ENCODE results near the gene TMED4. TPM values are rescaled to one million over a fixed set of nuclear protein-coding genes. Genes with fewer than 3 reads are reported as not detected.

TMED4 gene
- polyA plus RNA-seq, 1 of the 3 experiments (the other 2 are of a cell fraction), result 145 TPM

- H3K9me2 ChIP-seq, result no peaks in the 10 kb centered on the region
- no peak overlapping the region for H3K27ac ChIP-seq (ENCODE audit: low read depth in 2 of 2, low read length in 1 of 2)
- 94% methylated on average over 11 of the region's 11 CpGs for WGBS (ENCODE audit: low lambda C conversion rate)
- no peak overlapping the region for H2AFZ ChIP-seq (ENCODE audit: low read depth)
- peaks cover 6 to 13% of the 10 kb centered on the region in 2 experiments; a peak in 3 of 4 replicates for H3K4me1 ChIP-seq (ENCODE audit: control insufficient read depth in 1 of 2, insufficient read depth in 2 of 2, low read depth in 1 of 2, low read length in 1 of 2)
- peaks cover 0 to 10% of the 10 kb centered on the region in 2 experiments for H3K36me3 ChIP-seq (replicated peaks in 1 of 2; ENCODE audit: control insufficient read depth in 1 of 2, insufficient read depth in 2 of 2, low read length in 1 of 2)
- peaks cover 11% of the 10 kb centered on the region; the same call in 1 of the 2 replicates for H3K79me2 ChIP-seq (ENCODE audit: insufficient read depth)
- no peaks in the 10 kb centered on the region for H3K9me3 ChIP-seq
- ChIA-PET POLR2A (no interaction called here), CTCF (interaction anchor here (1.7 kb wide), 1 partner anchor 9 kb away, joined by 5 read pairs; no protein-coding TSS in a partner anchor)
- no peak overlapping the region for H3K9ac ChIP-seq
- DNase-seq, result no peak
- H3K4me2 ChIP-seq, result no peak overlapping the region
- TF ChIP-seq REST (IDR thresholded peaks at IDR 0.05; ENCODE audit: low read depth, low read length) (no peak), RAD21 (IDR thresholded peaks at IDR 0.05; ENCODE audit: low read length) (no peak), TCF12 (IDR thresholded peaks at IDR 0.05) (no peak), EZH2phosphoT487 (IDR thresholded peaks at IDR 0.05; ENCODE audit: borderline replicate concordance, low read depth) (no peak), RCOR1 (IDR thresholded peaks at IDR 0.05; ENCODE audit: low read length) (no peak), FOXM1 (IDR thresholded peaks at IDR 0.05; ENCODE audit: low read depth) (no peak), TAF1 (IDR thresholded peaks at IDR 0.05; ENCODE audit: borderline replicate concordance, low read depth, low read length) (no peak), JUND (IDR thresholded peaks at IDR 0.05) (no peak), PBX3 (IDR thresholded peaks at IDR 0.05) (no peak), IRF3 (IDR thresholded peaks at IDR 0.05; ENCODE audit: low read depth, low read length) (no peak), NFIC (IDR thresholded peaks at IDR 0.05; ENCODE audit: borderline replicate concordance) (no peak), MEF2A (IDR thresholded peaks at IDR 0.05; ENCODE audit: borderline replicate concordance, low read depth) (no peak), GATA2 (CRISPR knock-in tag; IDR thresholded peaks at IDR 0.05) (no peak), CHD2 (IDR thresholded peaks at IDR 0.05; ENCODE audit: low read length, partially characterized antibody) (no peak), ZBTB33 (IDR thresholded peaks at IDR 0.05; ENCODE audit: borderline replicate concordance, low read depth) (no peak), RFX5 (IDR thresholded peaks at IDR 0.05; ENCODE audit: low read length) (no peak), GABPA (IDR thresholded peaks at IDR 0.05; ENCODE audit: low read depth) (no peak), YY1 (IDR thresholded peaks at IDR 0.05; ENCODE audit: low read depth) (no peak), MAX (IDR thresholded peaks at IDR 0.05; ENCODE audit: low read depth) (no peak), SMC3 (IDR thresholded peaks at IDR 0.05; ENCODE audit: low read depth, low read length) (no peak)
- H3F3A ChIP-seq (replicated peaks; ENCODE audit: insufficient read depth), result peaks cover 8% of the 10 kb centered on the region
- H3K4me3 ChIP-seq (ENCODE audit: low read depth in 2 of 2, low read length in 1 of 2), result no peak overlapping the region
- 0 out of 2 replicates have a peak, but pooled peaks cover 5% of the 10 kb centered on the region for H4K20me1 ChIP-seq (ENCODE audit: insufficient read depth)
- H3K27me3 ChIP-seq (ENCODE audit: insufficient read depth), result no peaks in the 10 kb centered on the region
These were observed 48.9 kb upstream of the TMED4 start for GRCh38 chr7:44630792-44631457.

Measured in SK-N-SH (cell line).